Small intestine (tissue), 7 donors: Measurements from ENCODE around the gene SDF4. TPM values are rescaled to one million over a fixed set of nuclear protein-coding genes. Genes with fewer than 3 reads are reported as not detected.

Experiments
- DNase-seq, 2 donors: peaks; one replicate each; pipeline versions ENCODE4 v3.0.0 to v3.0.0-alpha.2; 2013
- FAIRE-seq: peaks from 2 replicates; lab custom pipeline; 2012; peaks lifted over from hg19 to GRCh38; lab: Jason Lieb, UNC
- H3K27ac ChIP-seq, 3 donors: one replicate each; pipeline ENCODE4 v1.5.1; 2013; ENCODE audit warnings: low read length in 2 of 3, mild to moderate bottlenecking in 2 of 3, control low read depth in 1 of 3, inconsistent platforms in 1 of 3, low read depth in 1 of 3, moderate library complexity in 1 of 3
- H3K27me3 ChIP-seq, 3 donors: one replicate each; pipeline ENCODE4 v1.6.1; 2013; ENCODE audit warnings: low read length in 3 of 3, inconsistent platforms in 1 of 3; ENCODE audit not compliant: control insufficient read depth in 3 of 3, insufficient read depth in 3 of 3
- H3K36me3 ChIP-seq, 3 donors: one replicate each; pipeline ENCODE4 v1.6.1; 2013; ENCODE audit warnings: low read length in 3 of 3, inconsistent platforms in 1 of 3, low read depth in 1 of 3, mild to moderate bottlenecking in 1 of 3, moderate library complexity in 1 of 3; ENCODE audit not compliant: control insufficient read depth in 3 of 3, insufficient read depth in 2 of 3
- H3K4me1 ChIP-seq, 3 donors: one replicate each; pipeline ENCODE4 v1.6.1; 2013; ENCODE audit warnings: low read length in 2 of 3, inconsistent platforms in 1 of 3, low read depth in 1 of 3, mild to moderate bottlenecking in 1 of 3, moderate library complexity in 1 of 3; ENCODE audit not compliant: control insufficient read depth in 3 of 3, insufficient read depth in 2 of 3
- H3K4me3 ChIP-seq, 3 donors: one replicate each; pipeline ENCODE4 v1.5.1; 2013; ENCODE audit warnings: low read length in 3 of 3, control low read depth in 1 of 3, inconsistent platforms in 1 of 3, low read depth in 1 of 3, mild to moderate bottlenecking in 1 of 3, moderate library complexity in 1 of 3
- H3K9me3 ChIP-seq, 2 donors: one replicate each; pipeline ENCODE4 v1.6.1; 2013; ENCODE audit warnings: low read depth in 1 of 2, low read length in 1 of 2; ENCODE audit not compliant: control insufficient read depth in 2 of 2, insufficient read depth in 1 of 2
- WGBS, 3 donors: extraction: QIAGEN DNeasy Blood & Tissue Kit; methylation state at CpG; one replicate each; pipeline ENCODE4 v1.1.7; 2013; 5-methylcytosine and 5-hydroxymethylcytosine counted together
- polyA plus RNA-seq, 4 donors: library from polyadenylated mRNA; stranded (reverse) in 3 of 4; unstranded in 1 of 4; fragments of 200-250 nt in 3 of 4; fragments of 120-200 nt in 1 of 4; gene quantifications; one replicate each; pipeline versions ENCODE4 v1.2.1 to v1.2.3, GENCODE V29; 2013
- donor health status: healthy with polysubstance abuse.
- donor health status: control.
- donor health status: control.
- donor health status: Bipolar disorder and iron deficiency.
- donor health status: healthy.

The SDF4 gene
- polyA plus RNA-seq, 4 donors = 91.2 to 190 (median 151) TPM

DNA sequence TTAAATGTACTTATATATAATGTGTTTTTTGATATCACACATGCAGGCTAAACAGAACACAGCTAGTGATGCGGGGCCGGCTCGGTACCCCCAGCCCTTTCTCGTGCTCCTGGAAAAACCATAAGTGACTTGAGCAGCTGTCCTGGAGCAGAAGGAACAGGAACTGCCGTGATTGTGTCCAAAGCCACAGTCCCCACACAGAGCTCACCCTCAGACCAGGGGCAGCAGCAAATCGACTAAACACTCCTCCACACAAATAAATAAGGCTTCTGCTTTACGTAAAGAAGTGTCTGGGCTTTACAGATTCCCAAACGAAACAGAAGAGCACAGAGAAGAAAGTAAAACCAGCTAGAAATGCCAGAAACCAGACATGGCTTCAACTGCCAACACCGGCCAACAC is 32.2 kb upstream of the SDF4 start:
- Histone ChIP-seq H3K4me3 (no peak overlapping the region), H3K9me3 (no peaks in the 10 kb centered on the region), H3K4me1 (no peaks in the 10 kb centered on the region), H3K27ac (no peak overlapping the region), H3K27me3 (no peaks in the 10 kb centered on the region), H3K36me3 (peaks cover 11 to 91% (median 23%) of the 10 kb centered on the region in 3 donors)
- 88 to 95% (median 94%) methylated on average over 9 of the region's 9 CpGs for WGBS, 3 donors
- DNase-seq (no peak), FAIRE-seq (no peak)

DNA sequence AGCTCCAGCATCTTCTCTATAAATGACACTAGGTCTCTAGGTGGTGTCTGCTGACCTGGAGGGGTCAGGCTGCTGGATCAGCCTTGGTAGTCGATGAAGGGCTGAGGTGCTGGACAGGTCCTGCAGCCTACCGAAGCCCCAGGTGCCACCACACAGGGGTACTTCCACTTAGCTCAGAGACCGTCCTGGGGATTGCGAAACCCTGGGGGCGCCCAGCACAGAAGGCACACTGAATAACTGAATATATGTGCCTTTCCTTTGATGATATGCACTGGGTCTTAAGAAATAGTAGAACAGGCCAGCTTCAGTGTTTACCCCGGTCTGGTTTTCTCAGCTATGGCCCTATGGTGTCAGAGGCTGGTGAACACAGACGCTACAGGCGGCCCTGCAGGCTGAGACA is 31.0 kb upstream of the SDF4 start:
- WGBS, 3 donors = 93 to 97% (median 95%) methylated on average over 8 of the region's 8 CpGs
- Histone ChIP-seq H3K4me3 (no peak overlapping the region), H3K27me3 (no peaks in the 10 kb centered on the region), H3K27ac (no peak overlapping the region), H3K9me3 (no peaks in the 10 kb centered on the region), H3K4me1 (no peaks in the 10 kb centered on the region), H3K36me3 (peaks cover 11 to 87% (median 23%) of the 10 kb centered on the region in 3 donors)
- DNase-seq (no peak), FAIRE-seq (no peak)

DNA sequence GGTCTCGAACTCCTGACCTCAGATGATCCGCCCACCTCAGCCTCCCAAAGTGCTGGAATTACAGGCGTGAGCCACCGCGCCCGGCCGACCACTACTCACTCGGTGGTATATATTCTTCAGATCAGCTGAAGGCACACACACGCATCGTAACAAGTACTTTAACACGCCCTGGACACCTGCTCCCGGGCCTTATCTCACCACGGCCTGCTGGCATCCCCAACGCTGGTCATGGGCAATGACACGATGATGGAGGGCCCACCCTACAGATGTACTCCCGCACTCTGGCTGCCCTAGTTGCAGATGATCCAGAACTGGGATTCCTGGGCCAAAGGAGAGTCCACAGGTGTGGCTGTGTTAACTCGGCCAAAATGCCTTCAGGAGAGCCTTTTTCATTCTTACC is 30.3 kb upstream of the SDF4 start:
- no peaks in the 10 kb centered on the region for H3K27me3 ChIP-seq
- FAIRE-seq (no peak), DNase-seq (no peak)
- H3K4me1 ChIP-seq = no peaks in the 10 kb centered on the region
- H3K4me3 ChIP-seq = no peak overlapping the region
- no peak overlapping the region for H3K27ac ChIP-seq
- WGBS, 3 donors = 91 to 94% (median 94%) methylated on average over 15 to 17 of the region's 17 CpGs
- H3K9me3 ChIP-seq = no peaks in the 10 kb centered on the region
- H3K36me3 ChIP-seq = peaks cover 15 to 86% (median 17%) of the 10 kb centered on the region in 3 donors

DNA sequence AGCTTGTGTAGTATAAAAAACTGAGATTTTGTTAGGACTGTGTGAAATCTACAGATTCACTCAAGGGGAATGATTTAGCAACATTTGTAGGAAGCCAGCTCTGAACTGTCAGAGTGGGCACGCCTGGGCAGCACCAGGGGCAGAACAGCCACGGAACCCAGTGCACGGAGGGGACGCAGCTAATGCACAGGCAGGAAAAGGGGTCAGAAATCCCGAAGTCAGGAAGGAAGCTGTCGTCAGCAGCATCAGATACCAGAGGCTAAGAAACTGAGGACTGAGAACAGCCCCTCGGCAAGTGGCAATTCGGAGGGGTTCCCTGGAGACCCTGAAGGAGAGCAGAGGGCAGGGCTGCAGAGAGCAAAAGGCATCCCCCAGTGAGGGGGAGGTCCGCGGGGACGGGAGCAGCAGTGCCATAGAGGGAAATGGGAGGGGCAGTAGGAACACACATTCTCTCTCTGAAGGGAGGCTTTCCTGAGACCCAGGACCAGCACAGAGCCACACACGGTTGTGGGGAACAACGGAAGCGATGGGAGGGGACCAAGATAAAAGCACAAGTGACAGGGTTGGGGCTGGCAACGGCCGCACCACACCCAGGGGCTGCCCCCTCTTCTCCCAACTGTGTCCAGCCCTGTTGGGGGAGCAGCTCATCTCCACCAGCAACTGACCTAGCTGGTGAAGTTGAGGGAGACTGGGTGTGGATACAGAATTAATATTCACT is 29.2 kb upstream of the SDF4 start:
- FAIRE-seq = no peak
- Histone ChIP-seq H3K4me1 (no peaks in the 10 kb centered on the region), H3K9me3 (no peaks in the 10 kb centered on the region), H3K27ac (no peak overlapping the region), H3K36me3 (peaks cover 17 to 89% (median 19%) of the 10 kb centered on the region in 3 donors), H3K27me3 (no peaks in the 10 kb centered on the region), H3K4me3 (no peak overlapping the region)
- no peak for DNase-seq
- WGBS, 3 donors = 72 to 86% (median 84%) methylated on average over 16 of the region's 16 CpGs

DNA sequence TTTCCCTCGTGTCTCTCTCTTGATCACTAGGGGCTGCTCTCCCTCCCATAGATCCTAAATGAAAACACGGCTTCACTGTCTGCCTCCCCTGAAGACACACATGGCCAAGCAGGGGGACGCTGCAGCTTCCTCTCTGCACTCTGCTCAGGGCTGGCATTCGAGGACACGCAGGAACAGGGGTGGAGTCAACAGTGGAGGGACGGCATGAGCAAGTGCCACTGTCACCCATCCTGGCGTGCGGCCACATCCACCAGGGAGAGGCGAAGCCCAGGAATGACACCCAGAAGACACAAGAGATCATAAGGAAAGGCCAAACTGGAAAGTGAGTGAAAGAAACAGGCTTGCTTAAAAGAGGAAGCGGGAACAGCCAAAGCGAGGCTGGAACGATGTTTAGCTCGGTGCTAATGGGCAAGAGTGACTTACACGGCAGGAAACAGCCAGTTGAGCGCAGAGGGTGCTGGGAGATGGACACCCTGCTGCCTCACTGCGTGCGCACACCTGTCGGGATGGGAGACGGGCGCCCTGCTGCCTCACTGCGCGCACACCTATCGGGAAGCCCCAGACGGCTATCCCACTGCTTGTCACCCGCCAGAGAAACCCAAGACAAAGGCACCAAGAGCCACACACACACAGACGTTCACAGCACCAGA is 28.3 kb upstream of the SDF4 start:
- Histone ChIP-seq H3K9me3 (no peaks in the 10 kb centered on the region), H3K27ac (no peak overlapping the region), H3K4me1 (no peaks in the 10 kb centered on the region), H3K4me3 (no peak overlapping the region), H3K36me3 (peaks cover 19 to 89% (median 19%) of the 10 kb centered on the region in 3 donors), H3K27me3 (no peaks in the 10 kb centered on the region)
- no peak for DNase-seq
- WGBS, 3 donors = 82 to 91% (median 84%) methylated on average over 26 of the region's 26 CpGs
- no peak for FAIRE-seq

DNA sequence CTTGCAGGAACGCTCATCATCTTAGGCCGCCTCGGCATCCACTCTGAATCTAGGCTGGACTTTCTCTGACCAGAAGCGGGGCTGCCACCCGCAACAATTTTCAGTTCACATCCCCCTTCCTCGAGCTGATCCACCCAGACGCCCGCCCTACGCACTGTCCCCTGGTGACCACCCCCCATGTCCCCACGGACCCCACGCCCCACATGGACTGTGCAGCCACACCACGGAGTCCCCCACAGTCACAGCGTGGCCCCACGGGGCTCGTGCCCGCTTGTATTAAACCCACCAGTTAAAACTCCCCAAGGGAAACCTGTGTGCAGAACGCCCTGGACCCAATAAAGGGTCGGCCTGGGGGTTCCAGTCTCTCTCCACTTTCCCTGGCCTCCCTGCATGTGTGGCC is 27.7 kb upstream of the SDF4 start:
- Histone ChIP-seq H3K9me3 (no peaks in the 10 kb centered on the region), H3K27me3 (no peaks in the 10 kb centered on the region), H3K27ac (no peak overlapping the region), H3K36me3 (peaks cover 19 to 90% (median 25%) of the 10 kb centered on the region in 3 donors), H3K4me3 (no peak overlapping the region), H3K4me1 (no peaks in the 10 kb centered on the region)
- no peak for FAIRE-seq
- 93 to 94% (median 94%) methylated on average over 18 of the region's 18 CpGs for whole genome bisulfite sequencing, 3 donors
- DNase-seq = no peak

DNA sequence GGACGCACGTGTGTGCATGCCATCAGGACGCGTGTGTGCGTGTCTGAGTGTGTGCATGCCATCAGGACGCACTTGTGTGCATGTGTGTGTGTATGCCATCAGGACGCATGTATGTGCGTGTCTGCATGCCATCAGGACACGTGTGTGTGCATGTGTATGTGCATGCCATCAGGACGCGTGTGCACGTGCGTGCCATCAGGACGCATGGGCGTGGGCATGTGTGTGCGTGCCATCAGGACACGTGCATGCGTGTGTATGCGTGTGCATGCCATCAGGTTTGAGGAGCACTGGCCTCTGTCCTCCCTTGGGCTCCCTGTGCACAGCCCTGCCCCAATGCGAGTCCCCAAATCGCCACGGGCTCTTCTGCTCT is 27.3 kb upstream of the SDF4 start:
- Histone ChIP-seq H3K36me3 (peaks cover 19 to 91% (median 27%) of the 10 kb centered on the region in 3 donors), H3K4me1 (no peaks in the 10 kb centered on the region), H3K27me3 (no peaks in the 10 kb centered on the region), H3K9me3 (no peaks in the 10 kb centered on the region), H3K27ac (no peak overlapping the region), H3K4me3 (no peak overlapping the region)
- FAIRE-seq = no peak
- DNase-seq = no peak
- 96 to 97% (median 97%) methylated on average over 22 of the region's 22 CpGs for WGBS, 3 donors

DNA sequence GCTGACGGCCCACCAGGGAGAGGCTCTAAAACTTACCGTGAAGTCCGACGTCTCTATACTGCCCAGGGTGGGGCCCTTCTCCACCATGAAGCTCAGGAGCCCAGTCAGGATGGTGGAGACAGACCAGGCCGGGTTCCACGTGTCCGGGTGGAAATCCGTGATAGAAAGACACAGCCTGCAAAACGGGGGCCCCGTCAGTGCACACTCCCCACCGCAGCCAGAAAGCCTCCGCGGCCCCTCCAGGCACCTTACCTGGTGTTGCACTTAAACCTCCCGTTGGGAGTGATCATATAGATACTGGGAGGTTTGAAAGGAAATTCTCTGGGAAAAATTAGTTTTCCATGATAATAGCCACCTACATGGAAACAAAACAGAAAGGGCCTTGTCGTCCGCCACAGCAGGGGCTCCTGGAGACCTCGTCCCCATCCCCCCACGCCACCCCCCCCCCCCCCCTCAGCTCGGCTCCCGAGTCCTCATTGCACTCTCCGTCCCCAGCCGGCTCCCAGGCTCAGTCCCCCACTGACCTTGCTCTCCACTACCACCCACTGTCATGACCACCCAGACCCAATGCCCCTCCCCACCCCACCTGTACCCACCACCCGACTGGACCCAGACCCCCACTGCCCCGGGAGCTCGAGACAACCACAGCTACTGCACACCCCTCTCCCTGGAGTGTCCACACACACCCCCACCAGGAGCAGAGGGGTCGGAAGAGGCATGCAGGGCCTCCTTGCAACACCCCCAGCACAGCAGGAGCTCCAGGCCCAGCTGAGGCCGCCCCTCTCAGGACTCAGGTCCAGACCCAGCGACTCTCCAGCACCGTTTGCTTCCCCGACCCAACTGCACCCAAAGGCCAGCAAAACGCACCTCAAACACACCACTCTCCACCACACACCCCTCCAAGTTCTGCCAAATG is 25.4 kb upstream of the SDF4 start:
- peaks cover 9 to 89% (median 22%) of the 10 kb centered on the region in 3 donors for H3K36me3 ChIP-seq
- no peak for DNase-seq
- H3K4me1 ChIP-seq = no peaks in the 10 kb centered on the region
- FAIRE-seq = no peak
- no peak overlapping the region for H3K4me3 ChIP-seq
- 94 to 96% (median 95%) methylated on average over 26 to 31 of the region's 31 CpGs for WGBS, 3 donors
- no peaks in the 10 kb centered on the region for H3K27me3 ChIP-seq
- no peaks in the 10 kb centered on the region for H3K9me3 ChIP-seq
- no peak overlapping the region for H3K27ac ChIP-seq
